Esophagus muscularis mucosa (tissue), 3 donors: Measurements from ENCODE around the gene ZNF521.

Source experiments
- POLR2AphosphoS5 ChIP-seq, 2 donors: sonication (generic); formaldehyde crosslinking; IDR thresholded peaks; one replicate each; pipeline ENCODE4 v1.6.1; 2017; ENCODE audit warnings: antibody characterized with exemption in 2 of 2
- TF ChIP-seq, protein P1 (sequence below), 3 experiments: fragments of 200-600 bp in 2 of 3; fragments of 450-650 bp in 1 of 3; sonication (generic) in 2 of 3; IDR thresholded peaks; one replicate each; pipeline ENCODE4 v1.5.1; 2017 to 2019; ENCODE audit warnings: antibody characterized with exemption in 3 of 3, mild to moderate bottlenecking in 2 of 3, moderate library complexity in 1 of 3

DNA sequence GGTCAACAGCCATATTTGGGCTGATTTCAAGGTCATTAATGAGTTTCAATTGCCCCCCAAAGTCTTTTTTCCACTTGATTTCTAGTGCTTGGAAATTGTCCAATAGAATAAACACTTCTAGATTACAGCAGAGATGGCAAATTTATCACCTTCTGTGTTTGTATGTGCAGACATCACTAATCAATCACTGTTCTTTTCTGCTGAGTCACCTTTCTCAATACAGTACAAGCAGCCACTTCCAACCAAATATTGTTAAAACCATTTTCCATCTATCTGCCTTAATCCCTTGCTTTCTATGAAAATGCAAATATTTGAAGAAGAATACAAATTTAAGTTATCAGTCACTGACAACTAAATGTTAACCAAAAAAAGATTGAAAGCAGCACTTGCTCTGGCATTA, 40.2 kb upstream of the ZNF521 start:
- TF ChIP-seq, protein P1, sequence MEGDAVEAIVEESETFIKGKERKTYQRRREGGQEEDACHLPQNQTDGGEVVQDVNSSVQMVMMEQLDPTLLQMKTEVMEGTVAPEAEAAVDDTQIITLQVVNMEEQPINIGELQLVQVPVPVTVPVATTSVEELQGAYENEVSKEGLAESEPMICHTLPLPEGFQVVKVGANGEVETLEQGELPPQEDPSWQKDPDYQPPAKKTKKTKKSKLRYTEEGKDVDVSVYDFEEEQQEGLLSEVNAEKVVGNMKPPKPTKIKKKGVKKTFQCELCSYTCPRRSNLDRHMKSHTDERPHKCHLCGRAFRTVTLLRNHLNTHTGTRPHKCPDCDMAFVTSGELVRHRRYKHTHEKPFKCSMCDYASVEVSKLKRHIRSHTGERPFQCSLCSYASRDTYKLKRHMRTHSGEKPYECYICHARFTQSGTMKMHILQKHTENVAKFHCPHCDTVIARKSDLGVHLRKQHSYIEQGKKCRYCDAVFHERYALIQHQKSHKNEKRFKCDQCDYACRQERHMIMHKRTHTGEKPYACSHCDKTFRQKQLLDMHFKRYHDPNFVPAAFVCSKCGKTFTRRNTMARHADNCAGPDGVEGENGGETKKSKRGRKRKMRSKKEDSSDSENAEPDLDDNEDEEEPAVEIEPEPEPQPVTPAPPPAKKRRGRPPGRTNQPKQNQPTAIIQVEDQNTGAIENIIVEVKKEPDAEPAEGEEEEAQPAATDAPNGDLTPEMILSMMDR (IDR thresholded peaks at IDR 0.05): no peak
- no peak for TF ChIP-seq POLR2AphosphoS5 (IDR thresholded peaks at IDR 0.05)
